Liver (tissue), 9 donors: Measurements from ENCODE around the gene ATXN10. TPM values are rescaled to one million over a fixed set of nuclear protein-coding genes. Genes with fewer than 3 reads are reported as not detected.

Source experiments
- DNase-seq: peaks from one replicate; pipeline ENCODE4 v3.0.0-alpha.2; 2017; ENCODE audit warnings: low spot score
- H3K27ac ChIP-seq, 2 donors: one replicate each; pipeline ENCODE4 v1.7.0; 2013; ENCODE audit warnings: inconsistent platforms in 2 of 2, low read length in 2 of 2, control low read depth in 1 of 2, low read depth in 1 of 2, mild to moderate bottlenecking in 1 of 2
- H3K27me3 ChIP-seq, 4 donors: one replicate each; pipeline versions ENCODE4 v1.6.1 to v1.7.0; 2013; ENCODE audit warnings: low read length in 3 of 4, inconsistent platforms in 1 of 4, mild to moderate bottlenecking in 1 of 4, moderate library complexity in 1 of 4; ENCODE audit not compliant: control insufficient read depth in 4 of 4, insufficient read depth in 4 of 4
- H3K36me3 ChIP-seq, 4 donors: one replicate each; pipeline versions ENCODE4 v1.6.1 to v1.7.0; 2013; ENCODE audit warnings: low read length in 3 of 4, mild to moderate bottlenecking in 3 of 4, low read depth in 1 of 4, moderate library complexity in 1 of 4; ENCODE audit not compliant: control insufficient read depth in 4 of 4, insufficient read depth in 3 of 4
- H3K4me1 ChIP-seq, 4 donors: one replicate each; pipeline versions ENCODE4 v1.6.1 to v1.7.0; 2013; ENCODE audit warnings: low read length in 3 of 4, mild to moderate bottlenecking in 3 of 4, moderate library complexity in 1 of 4; ENCODE audit not compliant: control insufficient read depth in 4 of 4, insufficient read depth in 4 of 4
- H3K4me3 ChIP-seq, 3 donors: one replicate each; pipeline versions ENCODE4 v1.6.1 to v1.7.0; 2013; ENCODE audit warnings: low read length in 3 of 3, control low read depth in 1 of 3, low read depth in 1 of 3, mild to moderate bottlenecking in 1 of 3
- H3K9ac ChIP-seq, 2 donors: one replicate each; pipeline ENCODE4 v1.7.0; 2013; ENCODE audit warnings: low read length in 2 of 2, mild to moderate bottlenecking in 2 of 2, moderate library complexity in 2 of 2, control low read depth in 1 of 2, low read depth in 1 of 2
- H3K9me3 ChIP-seq, 4 donors: one replicate each; pipeline versions ENCODE4 v1.6.1 to v1.7.0; 2013; ENCODE audit warnings: low read length in 3 of 4; ENCODE audit not compliant: control insufficient read depth in 4 of 4
- ATF3 ChIP-seq: IDR thresholded peaks from 2 replicates; pipeline ENCODE4 v1.6.1; 2016; ENCODE audit warnings: antibody characterized with exemption
- CTCF ChIP-seq: fragments of 150-350 bp; IDR thresholded peaks from 2 replicates; pipeline ENCODE4 v1.5.1; 2017; ENCODE audit warnings: improper control_type of control experiment, low read depth, low read length; ENCODE audit not compliant: missing input control
- EGR1 ChIP-seq, 2 donors: IDR thresholded peaks; 2 replicates each; pipeline ENCODE4 v1.6.1; 2016 to 2018; ENCODE audit warnings: antibody characterized with exemption in 2 of 2, low read depth in 2 of 2
- FOXA1 ChIP-seq: IDR thresholded peaks from 2 replicates; pipeline ENCODE4 v1.6.1; 2016; ENCODE audit warnings: antibody characterized with exemption
- FOXA2 ChIP-seq: IDR thresholded peaks from 2 replicates; pipeline ENCODE4 v1.6.1; 2016; ENCODE audit warnings: antibody characterized with exemption
- GABPA ChIP-seq, 2 donors: IDR thresholded peaks in 1 of 2; conservative IDR thresholded peaks in 1 of 2; 2 replicates each; pipeline ENCODE4 v1.6.1; 2016; ENCODE audit warnings: antibody characterized with exemption in 2 of 2, mild to moderate bottlenecking in 1 of 2, moderate library complexity in 1 of 2
- HNF4G ChIP-seq: IDR thresholded peaks from 2 replicates; pipeline ENCODE4 v1.6.1; 2016; ENCODE audit warnings: antibody characterized with exemption
- JUND ChIP-seq, 2 donors: IDR thresholded peaks; 2 replicates each; pipeline ENCODE4 v1.6.1; 2016; ENCODE audit warnings: antibody characterized with exemption in 2 of 2
- NR2F2 ChIP-seq: IDR thresholded peaks from 2 replicates; pipeline ENCODE4 v1.6.1; 2016; ENCODE audit warnings: antibody characterized with exemption
- RAD21 ChIP-seq, 2 donors: IDR thresholded peaks; 2 replicates each; pipeline ENCODE4 v1.6.1; 2016; ENCODE audit warnings: antibody characterized with exemption in 2 of 2, mild to moderate bottlenecking in 2 of 2
- REST ChIP-seq: IDR thresholded peaks from 2 replicates; pipeline ENCODE4 v1.6.1; 2016; ENCODE audit warnings: antibody characterized with exemption, mild to moderate bottlenecking
- RXRA ChIP-seq, 2 donors: IDR thresholded peaks; 2 replicates each; pipeline ENCODE4 v1.6.1; 2017 to 2018; ENCODE audit warnings: antibody characterized with exemption in 2 of 2, mild to moderate bottlenecking in 1 of 2
- SP1 ChIP-seq: IDR thresholded peaks from 2 replicates; pipeline ENCODE4 v1.6.1; 2018; ENCODE audit warnings: antibody characterized with exemption, mild to moderate bottlenecking
- TAF1 ChIP-seq: conservative IDR thresholded peaks from 2 replicates; pipeline ENCODE4 v1.6.1; 2016; ENCODE audit warnings: antibody characterized with exemption, mild to moderate bottlenecking
- YY1 ChIP-seq: IDR thresholded peaks from 2 replicates; pipeline ENCODE4 v1.6.1; 2016; ENCODE audit warnings: antibody characterized with exemption, mild to moderate bottlenecking
- WGBS: extraction: QIAGEN DNeasy Blood & Tissue Kit; methylation state at CpG from one replicate; pipeline ENCODE4 v1.1.7; 2013; 5-methylcytosine and 5-hydroxymethylcytosine counted together
- polyA plus RNA-seq, 2 donors: library from polyadenylated mRNA; stranded (reverse) in 1 of 2; unstranded in 1 of 2; fragments of 200-250 nt in 1 of 2; fragments of >200 nt in 1 of 2; fragmentation: Nextera tagmentation in 1 of 2; extraction: Ambion mirVana in 1 of 2; gene quantifications; one replicate each; pipeline versions ENCODE4 v1.2.1 to v1.2.3, GENCODE V29; 2013 to 2015
- total RNA-seq, 2 donors: library from RNA; depleted of rRNA; stranded (reverse); fragments of >200 nt; gene quantifications; one replicate each; pipeline ENCODE4 v1.2.3, GENCODE V29; 2014
- donor health status: healthy.
- donor health status: healthy.
- donor health status: healthy.
- donor health status: healthy.
- donor health status: healthy.

ATXN10 gene
- total and polyA plus RNA-seq, 4 donors: 34.9 to 100 (median 69.7) TPM

GRCh38 chr22:45840483-45840882 lies 168.8 kb downstream of the ATXN10 start:
- Histone ChIP-seq H3K36me3 (peaks cover 4 to 26% (median 13%) of the 10 kb centered on the region in 4 donors), H3K4me3 (no peak overlapping the region), H3K27ac (no peak overlapping the region), H3K9me3 (no peaks in the 10 kb centered on the region), H3K4me1 (no peaks in the 10 kb centered on the region), H3K9ac (no peak overlapping the region), H3K27me3 (no peaks in the 10 kb centered on the region)
- no peak for DNase-seq
- 86% methylated on average over 8 of the region's 8 CpGs for WGBS
- no peak for TF ChIP-seq RAD21 (IDR thresholded peaks at IDR 0.05)

GRCh38 chr22:45842291-45842991 lies 170.8 kb downstream of the ATXN10 start:
- WGBS: 94% methylated on average over 12 of the region's 12 CpGs
- H3K4me3 ChIP-seq: no peak overlapping the region
- H3K4me1 ChIP-seq: no peaks in the 10 kb centered on the region
- H3K27me3 ChIP-seq: no peaks in the 10 kb centered on the region
- H3K9me3 ChIP-seq: no peaks in the 10 kb centered on the region
- no peak for DNase-seq
- no peak overlapping the region for H3K9ac ChIP-seq
- H3K36me3 ChIP-seq: peaks cover 4 to 26% (median 15%) of the 10 kb centered on the region in 4 donors
- TF ChIP-seq CTCF (no peak), NR2F2 (no peak), REST (no peak), FOXA1 (no peak), JUND (IDR thresholded peaks at IDR 0.05) (no peak), EGR1 (IDR thresholded peaks at IDR 0.05; ENCODE audit: low read depth in 2 of 2) (no peak), HNF4G (no peak), ATF3 (no peak), TAF1 (no peak), SP1 (no peak), YY1 (no peak), FOXA2 (no peak), GABPA (IDR thresholded peaks at IDR 0.05 in 1 of 2, conservative IDR thresholded peaks at IDR 0.05 in 1 of 2) (no peak), RXRA (IDR thresholded peaks at IDR 0.05) (no peak)
- H3K27ac ChIP-seq: no peak overlapping the region
